Activated naive CD4-positive, alpha-beta T cell treated with anti-CD3 and anti-CD28 coated beads, Interleukin-2, amount 50 U/mL, for 24 hours (primary cell): ENCODE data around the gene MDH1B.
"Not testable (repeated sequence)": the region's sequence is repeated elsewhere in the genome, so short reads cannot be mapped to it uniquely, and the experiment has no call there.

Experiments used
- H3K27ac Mint-ChIP-seq: one replicate; pipeline ENCODE4 v1.8.0; 2021; ENCODE audit warnings: mild to moderate bottlenecking, mixed read lengths
- H3K27me3 Mint-ChIP-seq: one replicate; pipeline ENCODE4 v1.8.0; 2021; ENCODE audit warnings: mixed read lengths
- H3K36me3 Mint-ChIP-seq: one replicate; pipeline ENCODE4 v1.8.0; 2021; ENCODE audit warnings: mixed read lengths
- H3K4me1 Mint-ChIP-seq: one replicate; pipeline ENCODE4 v1.8.0; 2021; ENCODE audit warnings: mixed read lengths
- H3K4me3 Mint-ChIP-seq: one replicate; pipeline ENCODE4 v1.8.0; 2021; ENCODE audit warnings: mild to moderate bottlenecking, mixed read lengths
- H3K9me3 Mint-ChIP-seq: one replicate; pipeline ENCODE4 v1.8.0; 2021; ENCODE audit warnings: mixed read lengths

Gene MDH1B

DNA sequence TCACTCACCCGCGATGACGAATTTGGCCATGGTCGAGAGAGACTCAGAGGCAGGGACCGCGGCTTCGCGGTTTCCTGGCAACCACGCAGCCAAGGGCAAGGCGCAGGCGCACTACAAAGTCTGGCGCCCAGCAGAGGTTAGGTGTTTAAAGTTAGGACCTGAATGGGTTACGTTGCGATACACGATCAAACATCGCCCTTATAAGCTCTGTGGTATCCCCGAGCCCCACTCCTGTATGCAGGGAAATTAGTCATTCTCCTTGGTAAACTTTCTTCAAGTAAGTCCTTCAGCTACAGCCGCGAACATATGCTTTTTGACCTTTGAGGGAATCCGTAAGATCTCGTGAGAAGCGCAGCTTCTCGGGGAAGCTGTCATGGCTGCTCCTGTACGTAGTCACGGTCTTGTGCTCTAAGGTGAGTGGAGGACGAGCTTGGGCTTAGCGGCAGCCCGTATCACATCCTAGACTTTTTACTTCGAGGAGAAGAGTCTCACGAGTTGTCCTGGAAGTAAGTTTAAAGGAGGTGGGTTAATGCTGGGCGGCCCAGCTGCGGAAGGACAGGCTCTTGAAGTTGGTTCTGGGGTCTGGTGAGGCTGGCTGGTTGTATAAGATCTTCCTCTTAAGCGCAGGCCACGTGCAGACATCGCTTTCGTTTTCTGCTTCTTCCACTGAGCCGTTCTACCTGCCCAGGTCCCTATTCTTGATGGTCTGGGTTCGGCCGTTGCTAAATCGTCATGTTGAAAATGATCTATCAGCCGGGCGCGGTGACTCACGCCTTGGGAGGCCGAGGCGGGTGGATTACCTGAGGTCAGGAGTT, at the start of gene MDH1B, which contains the start of gene FASTKD2:
Gene MDH1B (minus strand): TSS at position 87 of the 815 bp plus-strand sequence. CDS start 57 bp downstream, at position 30.
Gene FASTKD2 (plus strand): TSS at position 365 of the 815 bp plus-strand sequence. CDS start 1,088 bp downstream, outside the sequence.
- peak within 1 kb of the TSS; percentile 99 for H3K27ac Mint-ChIP-seq
- H3K9me3 Mint-ChIP-seq: no peaks in the 10 kb centered on the region
- H3K36me3 Mint-ChIP-seq: peaks cover 13% of the 10 kb centered on the region

DNA sequence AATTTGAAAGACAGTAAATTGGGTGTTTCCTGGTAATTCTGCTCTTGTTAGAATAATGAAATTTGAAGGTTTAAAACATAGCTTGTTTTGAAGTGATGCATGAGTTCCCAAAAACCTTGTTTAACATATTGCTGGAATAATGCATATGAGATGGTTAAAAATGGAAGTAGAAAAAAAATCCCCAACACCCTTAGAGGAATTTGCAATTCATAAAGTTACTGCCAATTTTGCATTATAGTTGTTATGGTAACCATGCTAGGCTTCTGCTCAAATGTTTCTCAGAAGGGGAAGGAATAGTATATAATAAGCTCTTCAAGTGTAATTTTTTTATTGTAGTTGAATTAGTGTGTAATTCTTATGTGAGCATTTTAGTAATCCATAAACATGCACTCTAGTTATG, 49.4 kb upstream of the MDH1B start:
- Mint-ChIP-seq H3K36me3 (peaks cover 7% of the 10 kb centered on the region), H3K27ac (no peak overlapping the region), H3K4me3 (no peak overlapping the region), H3K4me1 (no peaks in the 10 kb centered on the region), H3K27me3 (no peaks in the 10 kb centered on the region), H3K9me3 (peaks cover 7% of the 10 kb centered on the region)

More for the DNA sequence above, at the start of gene MDH1B, which contains the start of gene FASTKD2:
- peaks cover 40% of the 10 kb centered on the region for H3K4me1 Mint-ChIP-seq
- no peaks in the 10 kb centered on the region for H3K27me3 Mint-ChIP-seq
- peak within 1 kb of the TSS; percentile 93 for H3K4me3 Mint-ChIP-seq

DNA sequence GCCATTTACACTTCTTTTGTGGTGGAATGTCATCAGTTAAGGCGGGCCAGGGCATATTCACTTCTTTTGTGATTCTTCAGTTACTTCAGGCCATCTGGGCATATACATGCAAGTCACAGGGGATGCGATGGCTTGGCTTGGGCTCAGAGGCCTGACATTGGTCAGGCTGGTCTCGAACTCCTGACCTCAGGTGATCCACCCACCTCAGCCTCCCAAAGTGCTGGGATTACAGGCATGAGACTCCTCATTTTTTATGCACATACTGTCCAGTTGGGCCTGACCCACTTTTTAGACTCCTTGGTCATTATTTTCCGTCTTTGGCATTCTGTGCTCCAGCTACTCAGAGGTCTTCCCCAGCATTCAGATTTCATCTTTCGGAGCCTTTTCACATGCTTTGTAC, 47.3 kb upstream of the MDH1B start:
- H3K27ac Mint-ChIP-seq, H3K4me3 Mint-ChIP-seq, H3K36me3 Mint-ChIP-seq, H3K4me1 Mint-ChIP-seq, H3K9me3 Mint-ChIP-seq, H3K27me3 Mint-ChIP-seq: not testable (repeated sequence)

DNA sequence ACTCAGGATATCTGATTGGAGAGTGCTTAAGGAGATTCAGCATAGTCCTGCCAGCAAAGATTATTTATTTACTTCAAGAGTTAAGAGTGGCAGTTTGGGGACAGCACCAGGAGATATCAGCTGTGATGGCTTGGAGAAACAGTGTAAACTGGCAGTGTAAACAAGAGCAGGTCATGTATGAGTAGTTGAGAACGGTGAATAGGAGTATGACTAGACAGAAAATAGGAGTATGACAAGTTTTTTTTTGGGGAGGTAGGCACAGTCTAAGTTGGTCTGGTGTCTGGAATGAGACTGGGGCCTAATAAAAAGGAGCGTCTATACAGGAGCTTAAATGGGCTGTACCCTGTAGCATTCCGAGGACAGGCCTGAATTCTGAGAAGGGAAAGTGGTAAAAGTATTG, 42.5 kb upstream of the MDH1B start:
- H3K27ac Mint-ChIP-seq, H3K4me3 Mint-ChIP-seq, H3K27me3 Mint-ChIP-seq, H3K4me1 Mint-ChIP-seq, H3K9me3 Mint-ChIP-seq, H3K36me3 Mint-ChIP-seq: not testable (repeated sequence)

GRCh38 chr2:206805887-206806607, 40.9 kb upstream of the MDH1B start:
- Mint-ChIP-seq H3K36me3 (peaks cover 1% of the 10 kb centered on the region), H3K4me1 (no peaks in the 10 kb centered on the region), H3K27ac (no peak overlapping the region), H3K9me3 (no peaks in the 10 kb centered on the region), H3K27me3 (no peaks in the 10 kb centered on the region), H3K4me3 (no peak overlapping the region)

DNA sequence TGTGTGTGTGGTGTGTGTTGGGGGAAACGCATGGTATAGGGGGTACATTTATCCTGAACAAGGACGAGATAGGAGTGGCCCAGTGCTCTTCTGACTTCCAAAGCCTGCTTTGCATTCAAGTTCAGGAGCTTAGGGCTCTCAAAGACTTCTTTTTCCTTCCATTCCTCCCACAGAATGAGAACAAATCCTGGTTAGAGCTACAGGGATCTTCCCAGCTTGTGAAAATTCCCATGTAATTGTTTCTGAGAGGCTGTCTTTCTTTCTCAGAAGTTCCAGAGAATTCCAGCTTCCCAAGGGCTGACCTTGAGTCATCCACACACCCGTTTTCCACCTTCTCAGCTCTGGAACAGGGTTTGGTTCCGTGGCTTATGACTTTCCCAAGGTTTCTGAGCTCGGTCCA, 39.2 kb upstream of the MDH1B start:
- Mint-ChIP-seq H3K4me3 (no peak overlapping the region), H3K36me3 (peaks cover 1% of the 10 kb centered on the region), H3K4me1 (peaks cover 15% of the 10 kb centered on the region), H3K27me3 (no peaks in the 10 kb centered on the region), H3K9me3 (no peaks in the 10 kb centered on the region), H3K27ac (no peak overlapping the region)

DNA sequence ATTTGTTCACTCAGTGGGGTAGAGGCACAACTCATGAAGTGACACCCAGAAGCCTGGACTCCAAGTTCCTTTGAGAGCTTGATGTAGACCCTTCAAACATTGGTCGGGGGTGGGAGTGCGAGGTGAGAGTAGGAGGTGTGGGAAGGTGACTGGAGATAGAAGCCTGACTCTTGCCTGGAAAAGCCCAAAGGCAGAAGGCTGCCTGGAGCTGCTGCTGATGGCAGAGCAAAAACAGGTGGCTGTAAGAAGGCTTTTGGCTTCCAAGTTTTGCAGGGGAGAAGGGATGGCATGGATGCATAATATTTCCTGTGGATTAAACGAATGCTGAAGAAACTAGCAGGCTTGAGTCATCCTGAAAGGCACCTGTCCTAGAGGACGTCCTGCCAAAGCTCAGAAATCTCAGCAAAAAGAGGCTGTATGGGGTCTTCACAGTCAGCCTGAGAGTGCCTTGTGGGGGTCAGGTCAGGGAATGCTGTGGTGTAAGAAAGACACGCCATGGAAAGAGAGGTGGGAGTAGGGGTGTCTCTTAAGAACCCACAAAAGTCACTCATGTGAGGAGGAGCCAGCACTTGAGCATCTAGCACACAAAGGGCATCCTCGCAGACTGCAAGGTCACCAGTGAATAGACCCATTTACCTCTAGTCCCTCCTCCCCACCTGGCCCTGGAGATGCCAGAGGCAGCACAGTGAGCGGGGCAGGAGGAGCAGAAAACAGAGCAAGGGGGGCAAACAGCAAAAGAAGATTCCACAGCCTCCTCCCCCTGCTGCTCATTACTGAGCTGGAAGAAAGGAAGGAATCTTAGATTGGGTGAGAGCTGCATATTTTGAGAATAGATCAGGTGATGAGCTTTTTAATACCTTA, 37.8 kb upstream of the MDH1B start:
- Mint-ChIP-seq H3K27me3 (no peaks in the 10 kb centered on the region), H3K27ac (no peak overlapping the region), H3K9me3 (no peaks in the 10 kb centered on the region), H3K4me1 (peaks cover 29% of the 10 kb centered on the region), H3K36me3 (peaks cover 1% of the 10 kb centered on the region), H3K4me3 (no peak overlapping the region)

DNA sequence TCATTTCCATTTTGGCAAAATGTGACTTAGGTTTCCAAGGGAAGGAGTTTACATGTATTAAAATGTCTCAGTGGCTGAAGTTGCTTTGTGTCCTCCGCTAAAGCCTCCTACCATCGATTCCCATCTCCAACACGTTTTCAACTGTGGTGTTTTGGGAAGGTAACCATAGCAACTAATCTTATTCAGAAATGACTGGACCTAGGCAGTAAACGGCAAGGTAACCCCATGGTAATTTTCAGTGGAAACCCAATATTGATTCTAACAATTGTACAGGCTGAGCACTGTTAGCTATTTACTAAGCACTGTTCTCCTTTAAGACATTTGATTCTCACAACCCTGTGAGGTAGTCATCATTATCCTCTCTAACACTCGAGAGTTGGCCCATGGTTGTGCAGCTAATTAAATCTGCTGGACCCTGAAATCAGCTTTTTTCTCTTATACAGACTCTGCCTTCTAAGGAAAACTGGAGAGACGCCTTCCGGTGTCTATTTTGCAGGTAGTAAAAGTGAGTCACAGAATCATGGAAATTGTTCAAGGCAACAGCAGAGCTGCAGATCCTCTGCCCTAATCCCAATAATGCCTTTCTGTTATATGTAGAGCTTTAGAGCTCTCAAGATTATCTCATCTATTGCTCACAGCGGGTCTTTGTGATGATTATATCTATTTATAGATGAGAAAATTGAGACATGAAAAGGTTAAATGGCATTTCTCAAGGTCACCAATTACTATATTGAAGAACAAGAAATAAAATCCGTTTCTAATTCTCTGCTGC, 36.5 kb upstream of the MDH1B start:
- Mint-ChIP-seq H3K36me3 (peaks cover 1% of the 10 kb centered on the region), H3K27ac (no peak overlapping the region), H3K9me3 (no peaks in the 10 kb centered on the region), H3K4me3 (no peak overlapping the region), H3K27me3 (no peaks in the 10 kb centered on the region), H3K4me1 (peaks cover 37% of the 10 kb centered on the region)

DNA sequence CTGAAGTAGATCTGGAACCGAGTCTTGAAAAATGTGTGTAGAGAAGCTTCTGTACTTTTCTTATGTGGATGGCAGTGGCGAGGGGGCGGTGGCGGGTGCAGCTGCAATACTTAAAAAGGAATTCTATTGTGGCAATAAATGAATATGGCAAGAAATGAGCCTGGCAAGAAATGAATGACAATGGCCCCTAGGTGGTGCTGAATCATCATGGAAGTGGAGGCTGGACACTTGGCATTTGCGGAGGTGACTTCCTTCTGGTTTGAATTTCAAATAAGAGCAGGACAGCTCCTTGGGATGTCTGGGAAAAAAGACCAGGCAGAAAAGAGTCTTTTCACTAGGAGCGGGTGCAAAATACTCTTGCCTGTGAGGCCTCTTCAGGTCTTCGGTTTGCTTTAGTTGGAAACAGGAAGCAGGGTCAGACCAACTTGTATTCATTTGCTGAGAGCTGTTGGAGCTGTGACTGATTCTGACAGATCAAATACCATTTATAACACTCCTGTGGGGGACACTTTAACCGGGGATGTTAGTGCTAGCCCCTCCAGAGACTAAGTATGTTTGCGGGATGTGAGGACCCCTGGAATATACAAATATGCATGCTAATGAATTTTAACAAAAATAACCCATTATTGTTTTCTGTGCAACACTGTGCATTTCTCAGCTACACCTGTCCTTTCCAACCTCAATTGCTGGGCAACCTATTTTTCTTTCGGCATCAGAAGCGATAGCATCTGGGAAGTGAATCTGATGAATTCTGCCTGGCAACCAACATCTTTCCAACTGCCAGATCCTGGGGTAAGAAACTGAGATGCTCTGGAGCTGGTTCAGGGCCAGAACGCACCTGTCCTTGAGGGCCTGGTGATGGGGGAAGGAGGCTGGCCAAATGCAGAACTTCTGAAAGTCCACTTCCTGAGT, 35.6 kb upstream of the MDH1B start:
- Mint-ChIP-seq H3K9me3 (no peaks in the 10 kb centered on the region), H3K27me3 (no peaks in the 10 kb centered on the region), H3K4me1 (peaks cover 37% of the 10 kb centered on the region), H3K4me3 (peak overlapping the region; percentile 71), H3K27ac (no peak overlapping the region), H3K36me3 (peaks cover 1% of the 10 kb centered on the region)

- no peak overlapping the region for H3K4me3 Mint-ChIP-seq
- peaks cover 5% of the 10 kb centered on the region for H3K36me3 Mint-ChIP-seq
- no peaks in the 10 kb centered on the region for H3K27me3 Mint-ChIP-seq
- peak overlapping the region; percentile 43 for H3K27ac Mint-ChIP-seq
- H3K9me3 Mint-ChIP-seq: no peaks in the 10 kb centered on the region
- peaks cover 37% of the 10 kb centered on the region for H3K4me1 Mint-ChIP-seq
These were observed 34.0 kb upstream of the MDH1B start for GRCh38 chr2:206799083-206799482.

- H3K4me3 Mint-ChIP-seq: peak overlapping the region; percentile 61
- H3K27ac Mint-ChIP-seq: peak overlapping the region; percentile 84
- H3K9me3 Mint-ChIP-seq: no peaks in the 10 kb centered on the region
- H3K4me1 Mint-ChIP-seq: peaks cover 37% of the 10 kb centered on the region
- H3K27me3 Mint-ChIP-seq: no peaks in the 10 kb centered on the region
- H3K36me3 Mint-ChIP-seq: peaks cover 5% of the 10 kb centered on the region
These were observed 32.9 kb upstream of the MDH1B start for GRCh38 chr2:206798000-206798399.

DNA sequence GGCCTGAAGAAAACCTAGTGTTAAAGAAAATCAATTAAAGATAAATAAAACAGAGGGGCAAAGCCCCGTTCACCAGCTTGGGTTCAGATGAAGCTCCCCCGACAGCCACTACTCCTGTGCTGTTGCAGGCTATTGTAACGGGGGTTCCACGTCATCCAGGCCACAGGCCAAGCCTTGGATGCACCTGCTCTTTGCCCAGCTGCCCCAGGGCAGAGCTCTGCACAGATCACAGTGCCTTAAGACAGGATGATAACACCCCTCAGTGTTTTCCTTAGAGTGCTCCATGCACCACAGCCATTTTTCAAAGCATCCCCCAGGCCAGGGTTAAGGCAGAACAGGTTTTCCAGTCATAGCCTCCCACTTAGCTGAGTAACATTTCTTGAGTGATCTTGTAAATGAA, 32.2 kb upstream of the MDH1B start:
- Mint-ChIP-seq H3K4me3 (no peak overlapping the region), H3K36me3 (peaks cover 5% of the 10 kb centered on the region), H3K27ac (no peak overlapping the region), H3K27me3 (no peaks in the 10 kb centered on the region), H3K9me3 (no peaks in the 10 kb centered on the region), H3K4me1 (peaks cover 37% of the 10 kb centered on the region)

GRCh38 chr2:206792645-206793044, 27.5 kb upstream of the MDH1B start:
- peaks cover 6% of the 10 kb centered on the region for H3K4me1 Mint-ChIP-seq
- peaks cover 9% of the 10 kb centered on the region for H3K36me3 Mint-ChIP-seq

GRCh38 chr2:206790311-206790935, 25.3 kb upstream of the MDH1B start:
- H3K4me1 Mint-ChIP-seq: peaks cover 5% of the 10 kb centered on the region
- H3K27me3 Mint-ChIP-seq: no peaks in the 10 kb centered on the region
- H3K4me3 Mint-ChIP-seq: no peak overlapping the region
- peaks cover 9% of the 10 kb centered on the region for H3K36me3 Mint-ChIP-seq
- no peak overlapping the region for H3K27ac Mint-ChIP-seq
- H3K9me3 Mint-ChIP-seq: no peaks in the 10 kb centered on the region

More at GRCh38 chr2:206792645-206793044, 27.5 kb upstream of the MDH1B start:
- Mint-ChIP-seq H3K27me3 (no peaks in the 10 kb centered on the region), H3K4me3 (no peak overlapping the region), H3K9me3 (no peaks in the 10 kb centered on the region), H3K27ac (no peak overlapping the region)
